ENCODE results near the gene FOXN1. TPM values are rescaled to one million over a fixed set of nuclear protein-coding genes. Genes with fewer than 3 reads are reported as not detected.

The FOXN1 gene
- total RNA-seq, 3 donors from 2014 or later (not counting 1 experiment from before 2014, with no cell fraction given) = not detected

- Histone ChIP-seq H3K9me3 (ENCODE audit: control insufficient read depth, insufficient read depth, low read length) (no peaks in the 10 kb centered on the region), H3K4me1 (ENCODE audit: control insufficient read depth, insufficient read depth, low read length) (no peaks in the 10 kb centered on the region), H3K4me3 (ENCODE audit: low read length) (no peak overlapping the region), H3K27me3 (ENCODE audit: control insufficient read depth, insufficient read depth, low read length) (no peaks in the 10 kb centered on the region), H3K27ac (ENCODE audit: low read length) (no peak overlapping the region), H3K36me3 (ENCODE audit: control insufficient read depth, insufficient read depth, low read length) (no peaks in the 10 kb centered on the region)
- no peak overlapping the region for H3K4me3 Mint-ChIP-seq
- ATAC-seq = no peak
- intact Hi-C loops (cut with micrococcal nuclease) = no loop called here
- H3K27me3 Mint-ChIP-seq (ENCODE audit: low read depth in 2 of 2) = peaks cover 4 to 6% of the 10 kb centered on the region in 2 donors
- no peak overlapping the region for H3K27ac Mint-ChIP-seq
- no peaks in the 10 kb centered on the region for H3K36me3 Mint-ChIP-seq
- WGBS (ENCODE audit: insufficient coverage) = 90% methylated on average over 6 of the region's 6 CpGs
- H3K9me3 Mint-ChIP-seq = no peaks in the 10 kb centered on the region
- no peaks in the 10 kb centered on the region for H3K4me1 Mint-ChIP-seq
- no peak for DNase-seq
- TF ChIP-seq CTCF (IDR thresholded peaks at IDR 0.05) = no peak
These were observed 17.0 kb downstream of the FOXN1 start for GRCh38 chr17:28523186-28523585.

GRCh38 chr17:28523876-28524275 is 17.7 kb downstream of the FOXN1 start:
- no peaks in the 10 kb centered on the region for H3K4me1 ChIP-seq (ENCODE audit: control insufficient read depth, insufficient read depth, low read length)
- no peaks in the 10 kb centered on the region for H3K9me3 ChIP-seq (ENCODE audit: control insufficient read depth, insufficient read depth, low read length)
- Mint-ChIP-seq H3K4me3 (no peak overlapping the region), H3K27me3 (ENCODE audit: low read depth in 2 of 2) (peaks cover 3% of the 10 kb centered on the region in 2 donors), H3K4me1 (no peaks in the 10 kb centered on the region), H3K27ac (peak overlapping the region in 1 of 2 donors; percentile 29), H3K36me3 (no peaks in the 10 kb centered on the region), H3K9me3 (no peaks in the 10 kb centered on the region)
- TF ChIP-seq CTCF (IDR thresholded peaks at IDR 0.05) = no peak
- H3K27ac ChIP-seq (ENCODE audit: low read length) = no peak overlapping the region
- WGBS (ENCODE audit: insufficient coverage) = 90% methylated on average over 15 of the region's 15 CpGs
- no peak overlapping the region for H3K4me3 ChIP-seq (ENCODE audit: low read length)
- ATAC-seq = no peak
- H3K36me3 ChIP-seq (ENCODE audit: control insufficient read depth, insufficient read depth, low read length) = no peaks in the 10 kb centered on the region
- no peak for DNase-seq
- no peaks in the 10 kb centered on the region for H3K27me3 ChIP-seq (ENCODE audit: control insufficient read depth, insufficient read depth, low read length)
- intact Hi-C loops (cut with micrococcal nuclease) = no loop called here

GRCh38 chr17:28524476-28525424 is 18.6 kb downstream of the FOXN1 start:
- H3K36me3 ChIP-seq (ENCODE audit: control insufficient read depth, insufficient read depth, low read length) = no peaks in the 10 kb centered on the region
- H3K9me3 ChIP-seq (ENCODE audit: control insufficient read depth, insufficient read depth, low read length) = no peaks in the 10 kb centered on the region
- Mint-ChIP-seq H3K27me3 (ENCODE audit: low read depth in 2 of 2) (no peaks in the 10 kb centered on the region), H3K4me3 (no peak overlapping the region), H3K9me3 (no peaks in the 10 kb centered on the region), H3K4me1 (no peaks in the 10 kb centered on the region), H3K36me3 (no peaks in the 10 kb centered on the region), H3K27ac (no peak overlapping the region)
- H3K4me3 ChIP-seq (ENCODE audit: low read length) = no peak overlapping the region
- ATAC-seq = no peak
- H3K27me3 ChIP-seq (ENCODE audit: control insufficient read depth, insufficient read depth, low read length) = no peaks in the 10 kb centered on the region
- no peak for DNase-seq
- no peak overlapping the region for H3K27ac ChIP-seq (ENCODE audit: low read length)
- no peaks in the 10 kb centered on the region for H3K4me1 ChIP-seq (ENCODE audit: control insufficient read depth, insufficient read depth, low read length)
- intact Hi-C loops (cut with micrococcal nuclease) = no loop called here
- WGBS (ENCODE audit: insufficient coverage) = 91% methylated on average over 25 of the region's 25 CpGs
- no peak for TF ChIP-seq CTCF (IDR thresholded peaks at IDR 0.05)
